ENCODE results near the gene GNG3.

GRCh38 chr11:62666259-62666926 is 41.1 kb upstream of the GNG3 start:
- peak; percentile 37 for TF ChIP-seq POLR2A (IDR thresholded peaks at IDR 0.05; ENCODE audit: low read depth, low read length)
- TF ChIP-seq POLR2AphosphoS5 (IDR thresholded peaks at IDR 0.05; ENCODE audit: low read depth, low read length), result peak; percentile 69

Data from GM12892 (cell line).